SK-N-SH treated with all-trans-retinoic acid at 6 μM for 48 hours (cell line): ENCODE results near the gene ZNF480.
"Not testable (repeated sequence)": the region's sequence is repeated elsewhere in the genome, so short reads cannot be mapped to it uniquely, and the experiment has no call there.

ENCODE experiments used
- ATAC-seq: fragments of 200-7000 bp; cut with Tn5 transposase; 3 replicates; pipeline ENCODE4 v1.9.1; 2020; ENCODE audit warnings: mild to moderate bottlenecking, moderate library complexity
- ARNTL ChIP-seq: fragments of 450-650 bp; formaldehyde crosslinking; IDR thresholded peaks from 2 replicates; pipeline ENCODE4 v1.5.0; 2020; ENCODE audit warnings: low read depth, mild to moderate bottlenecking, moderate library complexity, borderline replicate concordance
- BACH2 ChIP-seq: fragments of 250-450 bp; sonication (Bioruptor Pico); IDR thresholded peaks from 2 replicates; pipeline ENCODE4 v1.9.0; 2021; ENCODE audit warnings: mild to moderate bottlenecking, borderline replicate concordance
- CREB5 ChIP-seq: fragments of 250-450 bp; sonication (Bioruptor Pico); IDR thresholded peaks from 2 replicates; pipeline ENCODE4 v1.5.1; 2020; ENCODE audit warnings: low read depth, mild to moderate bottlenecking, moderate library complexity
- CSDC2 ChIP-seq: fragments of 250-450 bp; sonication (Bioruptor Pico); IDR thresholded peaks from 2 replicates; pipeline ENCODE4 v1.5.0; 2020; ENCODE audit warnings: mild to moderate bottlenecking, moderate library complexity
- CSRNP3 ChIP-seq: fragments of 250-450 bp; sonication (Bioruptor Pico); IDR thresholded peaks from 2 replicates; pipeline ENCODE4 v1.5.1; 2021; ENCODE audit warnings: mild to moderate bottlenecking, moderate library complexity
- ESRRG ChIP-seq: fragments of 250-450 bp; sonication (Bioruptor Pico); IDR thresholded peaks from 2 replicates; pipeline ENCODE4 v1.6.1; 2021; ENCODE audit warnings: mild to moderate bottlenecking
- GLIS3 ChIP-seq: fragments of 250-450 bp; sonication (Bioruptor Pico); IDR thresholded peaks from 2 replicates; pipeline ENCODE4 v1.5.0; 2020; ENCODE audit warnings: mild to moderate bottlenecking, moderate library complexity
- ISL1 ChIP-seq: fragments of 250-450 bp; sonication (Bioruptor Pico); IDR thresholded peaks from 2 replicates; pipeline ENCODE4 v2.1.2; 2022; ENCODE audit warnings: mild to moderate bottlenecking, moderate library complexity
- OSR1 ChIP-seq: fragments of 250-450 bp; sonication (Bioruptor Pico); IDR thresholded peaks from 2 replicates; pipeline ENCODE4 v1.8.0; 2022; ENCODE audit warnings: moderate library complexity, mild to moderate bottlenecking, inconsistent platforms
- PPARA ChIP-seq: fragments of 250-450 bp; sonication (Bioruptor Pico); IDR thresholded peaks from 2 replicates; pipeline ENCODE4 v1.5.0; 2020; ENCODE audit warnings: mild to moderate bottlenecking, borderline replicate concordance
- RARB ChIP-seq: fragments of 250-450 bp; sonication (Bioruptor Pico); IDR thresholded peaks from 2 replicates; pipeline ENCODE4 v1.8.0; 2021; ENCODE audit warnings: mild to moderate bottlenecking, moderate library complexity
- SNAI2 ChIP-seq: fragments of 250-450 bp; sonication (Bioruptor Pico); IDR thresholded peaks from 2 replicates; pipeline ENCODE4 v1.5.0; 2020; ENCODE audit warnings: mild to moderate bottlenecking, moderate library complexity
- TCF4 ChIP-seq: fragments of 250-450 bp; sonication (Bioruptor Pico); IDR thresholded peaks from 2 replicates; pipeline ENCODE4 v1.8.0; 2021; ENCODE audit warnings: mild to moderate bottlenecking, moderate library complexity, borderline replicate concordance
- TOX ChIP-seq: fragments of 250-450 bp; sonication (Bioruptor Pico); IDR thresholded peaks from 2 replicates; pipeline ENCODE4 v1.8.0; 2021; ENCODE audit warnings: mild to moderate bottlenecking, moderate library complexity, borderline replicate concordance
- TSHZ2 ChIP-seq: fragments of 250-450 bp; sonication (Bioruptor Pico); IDR thresholded peaks from 2 replicates; pipeline ENCODE4 v1.5.0; 2020; ENCODE audit warnings: mild to moderate bottlenecking, moderate library complexity
- ZC3H10 ChIP-seq: fragments of 250-450 bp; sonication (Bioruptor Pico); IDR thresholded peaks from 2 replicates; pipeline ENCODE4 v1.5.1; 2021; ENCODE audit warnings: mild to moderate bottlenecking, moderate library complexity
- ZFP3 ChIP-seq: fragments of 250-450 bp; sonication (Bioruptor Pico); IDR thresholded peaks from 2 replicates; pipeline ENCODE4 v1.5.0; 2020; ENCODE audit warnings: mild to moderate bottlenecking, moderate library complexity
- ZFP30 ChIP-seq: fragments of 450-650 bp; formaldehyde crosslinking; IDR thresholded peaks from 2 replicates; pipeline ENCODE4 v1.5.0; 2022; ENCODE audit warnings: mild to moderate bottlenecking, moderate library complexity
- ZNF565 ChIP-seq: fragments of 450-650 bp; formaldehyde crosslinking; conservative IDR thresholded peaks from 2 replicates; pipeline ENCODE4 v1.5.0; 2020; ENCODE audit warnings: low read depth, mild to moderate bottlenecking, moderate library complexity
- ZNF70 ChIP-seq: fragments of 450-650 bp; formaldehyde crosslinking; IDR thresholded peaks from 2 replicates; pipeline ENCODE4 v1.5.0; 2020; ENCODE audit warnings: mild to moderate bottlenecking, moderate library complexity
- ZNF8 ChIP-seq: fragments of 450-650 bp; formaldehyde crosslinking; IDR thresholded peaks from 2 replicates; pipeline ENCODE4 v1.5.0; 2020; ENCODE audit warnings: mild to moderate bottlenecking, moderate library complexity
- TF ChIP-seq, protein P1 (sequence below): fragments of 250-450 bp; sonication (Bioruptor Pico); IDR thresholded peaks from 2 replicates; pipeline ENCODE4 v1.8.0; 2021; ENCODE audit warnings: low read depth, mild to moderate bottlenecking, moderate library complexity, borderline replicate concordance
- TF ChIP-seq, protein P2 (sequence below): fragments of 250-450 bp; sonication (Bioruptor Pico); IDR thresholded peaks from 2 replicates; pipeline ENCODE4 v1.8.0; 2020; ENCODE audit warnings: mild to moderate bottlenecking, moderate library complexity, borderline replicate concordance

Gene ZNF480

GRCh38 chr19:52335768-52336116 is 38.8 kb downstream of the ZNF480 start:
- TF ChIP-seq GLIS3 (no peak), ZNF70 (CRISPR knock-in tag) (no peak), SNAI2 (CRISPR knock-in tag) (no peak), TSHZ2 (no peak), TCF4 (CRISPR knock-in tag) (no peak), ZNF8 (CRISPR knock-in tag) (no peak), CSDC2 (CRISPR knock-in tag) (no peak), TOX (CRISPR knock-in tag) (no peak), ZNF565 (CRISPR knock-in tag) (no peak), PPARA (CRISPR knock-in tag) (no peak), ISL1 (CRISPR knock-in tag) (no peak), OSR1 (CRISPR knock-in tag) (no peak), RARB (CRISPR knock-in tag) (no peak), BACH2 (CRISPR knock-in tag) (no peak), CSRNP3 (CRISPR knock-in tag) (no peak)
- TF ChIP-seq, protein P1, sequence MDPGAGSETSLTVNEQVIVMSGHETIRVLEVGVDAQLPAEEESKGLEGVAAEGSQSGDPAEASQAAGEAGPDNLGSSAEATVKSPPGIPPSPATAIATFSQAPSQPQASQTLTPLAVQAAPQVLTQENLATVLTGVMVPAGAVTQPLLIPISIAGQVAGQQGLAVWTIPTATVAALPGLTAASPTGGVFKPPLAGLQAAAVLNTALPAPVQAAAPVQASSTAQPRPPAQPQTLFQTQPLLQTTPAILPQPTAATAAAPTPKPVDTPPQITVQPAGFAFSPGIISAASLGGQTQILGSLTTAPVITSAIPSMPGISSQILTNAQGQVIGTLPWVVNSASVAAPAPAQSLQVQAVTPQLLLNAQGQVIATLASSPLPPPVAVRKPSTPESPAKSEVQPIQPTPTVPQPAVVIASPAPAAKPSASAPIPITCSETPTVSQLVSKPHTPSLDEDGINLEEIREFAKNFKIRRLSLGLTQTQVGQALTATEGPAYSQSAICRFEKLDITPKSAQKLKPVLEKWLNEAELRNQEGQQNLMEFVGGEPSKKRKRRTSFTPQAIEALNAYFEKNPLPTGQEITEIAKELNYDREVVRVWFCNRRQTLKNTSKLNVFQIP (CRISPR knock-in tag) = no peak
- peak; percentile 33; the same call in 2 of the 3 replicates for ATAC-seq

DNA sequence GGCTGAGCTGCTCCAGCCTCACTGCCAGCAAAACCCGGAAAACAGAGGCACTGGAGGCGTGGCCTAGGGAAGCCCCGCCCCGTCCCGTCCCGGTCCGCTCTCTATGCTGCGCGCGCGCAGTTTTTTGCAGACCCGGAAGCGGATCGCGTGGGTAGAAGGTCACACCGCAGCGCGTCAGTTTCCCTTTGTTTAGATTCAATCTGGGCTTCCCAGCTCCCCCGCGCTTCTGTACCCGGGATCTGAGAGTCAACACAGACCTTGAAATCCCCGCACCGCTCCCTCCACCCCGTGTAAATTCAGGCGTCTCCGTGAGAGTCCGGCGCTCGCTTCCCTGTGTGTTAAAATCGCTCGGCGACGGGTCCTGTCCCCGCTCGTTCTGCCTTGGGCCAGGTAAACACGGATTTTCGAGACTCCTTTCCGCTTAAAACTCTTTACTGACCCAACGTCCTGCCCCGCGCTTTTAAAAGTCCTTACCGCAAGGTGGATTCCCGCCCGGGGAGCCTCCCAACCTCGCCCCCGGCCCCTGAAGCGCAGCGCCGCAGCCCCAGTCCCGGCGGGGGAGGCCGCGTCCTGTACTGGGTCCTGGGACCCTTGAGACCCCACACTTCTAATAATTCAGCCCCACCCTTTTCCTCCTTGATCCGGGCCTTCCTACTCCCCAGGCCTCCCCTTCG is 39.3 kb downstream of the ZNF480 start, which contains the start of gene ZNF610:
Gene ZNF610 (plus strand): TSS at position 127 of the 674 bp plus-strand sequence. CDS start 12,930 bp downstream, outside the sequence.
- TF ChIP-seq ZNF565 (CRISPR knock-in tag) = no peak
- TF ChIP-seq, protein P2, sequence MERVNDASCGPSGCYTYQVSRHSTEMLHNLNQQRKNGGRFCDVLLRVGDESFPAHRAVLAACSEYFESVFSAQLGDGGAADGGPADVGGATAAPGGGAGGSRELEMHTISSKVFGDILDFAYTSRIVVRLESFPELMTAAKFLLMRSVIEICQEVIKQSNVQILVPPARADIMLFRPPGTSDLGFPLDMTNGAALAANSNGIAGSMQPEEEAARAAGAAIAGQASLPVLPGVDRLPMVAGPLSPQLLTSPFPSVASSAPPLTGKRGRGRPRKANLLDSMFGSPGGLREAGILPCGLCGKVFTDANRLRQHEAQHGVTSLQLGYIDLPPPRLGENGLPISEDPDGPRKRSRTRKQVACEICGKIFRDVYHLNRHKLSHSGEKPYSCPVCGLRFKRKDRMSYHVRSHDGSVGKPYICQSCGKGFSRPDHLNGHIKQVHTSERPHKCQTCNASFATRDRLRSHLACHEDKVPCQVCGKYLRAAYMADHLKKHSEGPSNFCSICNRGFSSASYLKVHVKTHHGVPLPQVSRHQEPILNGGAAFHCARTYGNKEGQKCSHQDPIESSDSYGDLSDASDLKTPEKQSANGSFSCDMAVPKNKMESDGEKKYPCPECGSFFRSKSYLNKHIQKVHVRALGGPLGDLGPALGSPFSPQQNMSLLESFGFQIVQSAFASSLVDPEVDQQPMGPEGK = no peak
- TF ChIP-seq PPARA (CRISPR knock-in tag) = no peak
- no peak for TF ChIP-seq SNAI2 (CRISPR knock-in tag)
- TF ChIP-seq ZFP30 (CRISPR knock-in tag) = no peak
- TF ChIP-seq ZNF8 (CRISPR knock-in tag) = no peak
- no peak for TF ChIP-seq ZFP3 (CRISPR knock-in tag)
- TF ChIP-seq ESRRG (CRISPR knock-in tag) = no peak
- no peak for TF ChIP-seq ISL1 (CRISPR knock-in tag)
- TF ChIP-seq BACH2 (CRISPR knock-in tag) = no peak
- TF ChIP-seq ZNF70 (CRISPR knock-in tag) = no peak
- peak; percentile 98 for ATAC-seq

DNA sequence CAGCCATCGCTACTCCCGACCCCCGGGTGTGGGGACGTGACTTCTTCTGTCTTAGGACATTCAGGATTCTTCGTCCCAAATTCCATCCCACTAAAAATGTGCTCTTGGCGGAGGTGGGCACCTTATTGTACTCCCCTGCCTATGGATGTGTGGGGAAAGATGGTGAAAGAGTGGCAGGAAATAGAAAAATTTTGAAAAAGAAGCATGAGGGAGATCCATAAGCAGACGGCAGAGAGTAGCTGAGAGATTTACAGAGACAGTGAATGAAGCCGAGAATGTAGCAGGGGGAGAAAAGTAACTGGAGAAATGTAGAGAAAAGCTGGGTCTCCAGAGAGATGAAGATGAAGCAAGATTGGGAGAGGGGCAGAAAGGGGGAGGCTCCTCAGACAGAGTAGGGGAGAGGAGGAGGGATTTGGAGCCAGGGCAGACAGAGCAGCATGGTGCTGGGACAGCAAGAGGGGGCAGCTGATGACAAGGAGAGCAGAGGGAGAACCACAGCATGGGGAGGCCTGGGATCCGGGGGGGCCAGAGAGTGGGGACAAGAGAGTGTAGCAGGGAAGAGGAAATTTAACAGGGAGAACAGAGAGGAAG is 39.9 kb downstream of the ZNF480 start:
- no peak for TF ChIP-seq SNAI2 (CRISPR knock-in tag)
- no peak for TF ChIP-seq RARB (CRISPR knock-in tag)
- no peak for TF ChIP-seq GLIS3
- TF ChIP-seq ARNTL (CRISPR knock-in tag) = no peak
- TF ChIP-seq ESRRG (CRISPR knock-in tag) = no peak
- TF ChIP-seq TCF4 (CRISPR knock-in tag) = no peak
- no peak for TF ChIP-seq CSDC2 (CRISPR knock-in tag)
- no peak for TF ChIP-seq ZFP3 (CRISPR knock-in tag)
- no peak for TF ChIP-seq ZNF565 (CRISPR knock-in tag)
- TF ChIP-seq, protein P2 = no peak
- TF ChIP-seq ZC3H10 (CRISPR knock-in tag) = no peak
- TF ChIP-seq OSR1 (CRISPR knock-in tag) = no peak
- TF ChIP-seq CREB5 (CRISPR knock-in tag) = no peak
- TF ChIP-seq ZFP30 (CRISPR knock-in tag) = no peak
- TF ChIP-seq ISL1 (CRISPR knock-in tag) = no peak
- ATAC-seq = peak; percentile 54

DNA sequence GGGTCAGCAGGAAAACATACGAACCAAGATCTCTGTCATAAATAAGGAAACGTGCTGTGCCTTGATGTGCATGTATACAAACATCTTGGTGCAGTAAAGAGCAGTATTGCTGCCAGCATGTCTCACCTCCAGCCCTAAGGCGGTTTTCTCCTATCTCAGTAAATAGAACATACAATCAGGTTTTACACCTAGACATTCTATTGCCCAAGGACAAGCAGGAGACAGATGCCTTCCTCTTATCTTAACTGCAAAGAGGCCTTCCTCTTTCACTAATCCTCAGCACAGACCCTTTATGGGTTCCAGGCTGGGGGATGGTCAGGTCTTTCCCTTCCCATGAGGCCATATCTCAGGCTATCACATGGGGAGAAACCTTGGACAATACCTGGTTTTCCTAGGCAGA is 42.1 kb downstream of the ZNF480 start:
- not testable (repeated sequence) for ATAC-seq
